Glutamatergic neuron (in vitro differentiated cells): ENCODE measurements around the gene C20orf144. TPM values are rescaled to one million over a fixed set of nuclear protein-coding genes. Genes with fewer than 3 reads are reported as not detected.

Experiments used
- DNase-seq: peaks from one replicate; pipeline ENCODE4 v3.0.0; 2022
- H3K27ac Mint-ChIP-seq: one replicate; pipeline ENCODE4 v1.8.0; 2020; ENCODE audit warnings: mild to moderate bottlenecking, mixed read lengths, inconsistent platforms; ENCODE audit not compliant: unreplicated experiment
- H3K27me3 Mint-ChIP-seq: one replicate; pipeline ENCODE4 v1.8.0; 2020; ENCODE audit warnings: mild to moderate bottlenecking, moderate library complexity, mixed read lengths, inconsistent platforms; ENCODE audit not compliant: unreplicated experiment
- H3K36me3 Mint-ChIP-seq: one replicate; pipeline ENCODE4 v1.8.0; 2020; ENCODE audit warnings: mild to moderate bottlenecking, mixed read lengths, inconsistent platforms; ENCODE audit not compliant: unreplicated experiment
- H3K4me1 Mint-ChIP-seq: one replicate; pipeline ENCODE4 v1.8.0; 2020; ENCODE audit warnings: mild to moderate bottlenecking, low read depth, mixed read lengths, inconsistent platforms; ENCODE audit not compliant: unreplicated experiment
- H3K4me3 Mint-ChIP-seq: one replicate; pipeline ENCODE4 v1.8.0; 2020; ENCODE audit warnings: mild to moderate bottlenecking, mixed read lengths, inconsistent platforms; ENCODE audit not compliant: unreplicated experiment
- H3K9me3 Mint-ChIP-seq: one replicate; pipeline ENCODE4 v1.8.0; 2020; ENCODE audit warnings: mild to moderate bottlenecking, moderate library complexity, mixed read lengths, inconsistent platforms; ENCODE audit not compliant: unreplicated experiment
- CTCF ChIP-seq: fragments of 200-600 bp; sonication (generic); IDR thresholded peaks from one replicate; pipeline ENCODE4 v1.5.0; 2021; ENCODE audit not compliant: partially characterized antibody, unreplicated experiment
- total RNA-seq: library from RNA; stranded (reverse); fragmentation: NEBNext Ultra II Directional; extraction: Animal tissue kit (Norgen Biotek cat#: 25700); gene quantifications from one replicate; pipeline ENCODE4 v1.2.1, GENCODE V29; 2021; ENCODE audit not compliant: unreplicated experiment

The C20orf144 gene
- total RNA-seq, 1 donor from 2014 or later = not detected

- Mint-ChIP-seq H3K4me1 (peaks cover 30% of the 10 kb centered on the region), H3K4me3 (peak overlapping the region; percentile 88), H3K27ac (peak overlapping the region; percentile 96), H3K9me3 (peaks cover 10% of the 10 kb centered on the region), H3K27me3 (peaks cover 16% of the 10 kb centered on the region), H3K36me3 (no peaks in the 10 kb centered on the region)
- TF ChIP-seq CTCF = no peak
- peak; percentile 89 for DNase-seq
Measured at GRCh38 chr20:33685328-33686099, 23.4 kb downstream of the C20orf144 start.

GRCh38 chr20:33686100-33686983 lies 24.2 kb downstream of the C20orf144 start, which contains the start of gene E2F1:
Gene E2F1 (minus strand): TSS chr20:33686385. CDS start chr20:33686264, 121 bp downstream.
- peaks cover 16% of the 10 kb centered on the region for H3K27me3 Mint-ChIP-seq
- H3K9me3 Mint-ChIP-seq = peaks cover 10% of the 10 kb centered on the region
- no peak for TF ChIP-seq CTCF
- H3K4me1 Mint-ChIP-seq = peaks cover 22% of the 10 kb centered on the region
- peak within 1 kb of the TSS; percentile 96 for H3K27ac Mint-ChIP-seq
- peak; percentile 99 for DNase-seq
- H3K36me3 Mint-ChIP-seq = no peaks in the 10 kb centered on the region
- H3K4me3 Mint-ChIP-seq = peak within 1 kb of the TSS; percentile 88

- Mint-ChIP-seq H3K36me3 (no peaks in the 10 kb centered on the region), H3K27me3 (peaks cover 14% of the 10 kb centered on the region), H3K4me3 (peak overlapping the region; percentile 86), H3K9me3 (peaks cover 9% of the 10 kb centered on the region), H3K4me1 (peaks cover 17% of the 10 kb centered on the region), H3K27ac (peak overlapping the region; percentile 93)
- DNase-seq = no peak
- no peak for TF ChIP-seq CTCF
Measured at GRCh38 chr20:33686984-33687366, 24.8 kb downstream of the C20orf144 start.

- H3K9me3 Mint-ChIP-seq = peaks cover 8% of the 10 kb centered on the region
- peak overlapping the region; percentile 86 for H3K4me3 Mint-ChIP-seq
- no peak for TF ChIP-seq CTCF
- H3K4me1 Mint-ChIP-seq = peaks cover 14% of the 10 kb centered on the region
- no peak overlapping the region for H3K27ac Mint-ChIP-seq
- H3K27me3 Mint-ChIP-seq = peaks cover 14% of the 10 kb centered on the region
- DNase-seq = no peak
- no peaks in the 10 kb centered on the region for H3K36me3 Mint-ChIP-seq
Measured at GRCh38 chr20:33687370-33687915, 25.3 kb downstream of the C20orf144 start.
